ENCODE data around the gene PEX16. TPM values are rescaled to one million over a fixed set of nuclear protein-coding genes. Genes with fewer than 3 reads are reported as not detected.
"Not testable (repeated sequence)": the region's sequence is repeated elsewhere in the genome, so short reads cannot be mapped to it uniquely, and the experiment has no call there.

Gene PEX16
- total RNA-seq, 4 donors from 2014 or later = 28.5 to 41.2 (median 29.5) TPM

GRCh38 chr11:45906096-45906682 lies 11.5 kb downstream of the PEX16 start:
- no peak for DNase-seq
- peaks cover 6 to 15% of the 10 kb centered on the region in 2 donors for H3K36me3 ChIP-seq
- no peak overlapping the region for H3K27ac ChIP-seq
- no peaks in the 10 kb centered on the region for H3K27me3 ChIP-seq
- no peaks in the 10 kb centered on the region for H3K9me3 ChIP-seq
- H3K4me1 ChIP-seq = peaks cover under 1 to 2% of the 10 kb centered on the region in 2 donors
- 74 to 82% methylated on average over 14 to 17 of the region's 19 CpGs for WGBS, 2 donors
- H3K4me3 ChIP-seq (replicated peaks in 1 of 3) = no peak overlapping the region
- intact Hi-C loops (cut with DNase I) = no loop called here
- no peak for TF ChIP-seq CTCF (IDR thresholded peaks at IDR 0.05)
- no peak for TF ChIP-seq POLR2A (IDR thresholded peaks at IDR 0.05)

- not testable (repeated sequence) for H3K36me3 ChIP-seq
Observed at GRCh38 chr11:45905576-45905975, 12.1 kb downstream of the PEX16 start.

GRCh38 chr11:45905095-45905494 lies 12.6 kb downstream of the PEX16 start:
- DNase-seq = no peak
- Histone ChIP-seq H3K4me1 (peaks cover 10 to 11% of the 10 kb centered on the region in 2 donors), H3K27me3 (no peaks in the 10 kb centered on the region), H3K27ac (no peak overlapping the region), H3K4me3 (replicated peaks in 1 of 3) (no peak overlapping the region), H3K36me3 (peaks cover 6% of the 10 kb centered on the region in 2 donors), H3K9me3 (no peaks in the 10 kb centered on the region)
- TF ChIP-seq POLR2A (IDR thresholded peaks at IDR 0.05) (no peak), CTCF (IDR thresholded peaks at IDR 0.05) (no peak)
- WGBS, 2 donors = 91 to 98% methylated on average over 11 to 14 of the region's 19 CpGs
- intact Hi-C loops (cut with DNase I) = no loop called here

More at GRCh38 chr11:45905576-45905975, 12.1 kb downstream of the PEX16 start:
- H3K4me3 ChIP-seq (replicated peaks in 1 of 3); H3K4me1 ChIP-seq; DNase-seq; intact Hi-C loops (cut with DNase I); H3K27ac ChIP-seq; H3K9me3 ChIP-seq; H3K27me3 ChIP-seq: not testable (repeated sequence)
- 76 to 80% methylated on average over 1 to 3 of the region's 6 CpGs for WGBS, 2 donors

- no peak overlapping the region for H3K4me3 ChIP-seq (replicated peaks in 1 of 3)
- peaks cover 13% of the 10 kb centered on the region in 2 donors for H3K4me1 ChIP-seq
- intact Hi-C loops (cut with DNase I) = no loop called here
- H3K36me3 ChIP-seq = peaks cover 0 to under 1% of the 10 kb centered on the region in 2 donors
- H3K27me3 ChIP-seq = no peaks in the 10 kb centered on the region
- TF ChIP-seq POLR2A (IDR thresholded peaks at IDR 0.05) (no peak), CTCF (IDR thresholded peaks at IDR 0.05) (no peak)
- no peak for DNase-seq
- H3K27ac ChIP-seq = no peak overlapping the region
- H3K9me3 ChIP-seq = no peaks in the 10 kb centered on the region
- WGBS, 2 donors = 86 to 88% methylated on average over 14 to 15 of the region's 15 CpGs
Observed at GRCh38 chr11:45904309-45904915, 13.3 kb downstream of the PEX16 start.

GRCh38 chr11:45902452-45903380 lies 15.0 kb downstream of the PEX16 start:
- H3K27me3 ChIP-seq = no peaks in the 10 kb centered on the region
- intact Hi-C loops (cut with DNase I) = no loop called here
- H3K9me3 ChIP-seq = no peaks in the 10 kb centered on the region
- H3K4me3 ChIP-seq (replicated peaks in 1 of 3) = no peak overlapping the region
- TF ChIP-seq CTCF (IDR thresholded peaks at IDR 0.05) (no peak), POLR2A (IDR thresholded peaks at IDR 0.05) (no peak)
- DNase-seq = no peak
- no peaks in the 10 kb centered on the region for H3K36me3 ChIP-seq
- WGBS, 2 donors = 93 to 95% methylated on average over 21 to 52 of the region's 56 CpGs
- H3K27ac ChIP-seq = no peak overlapping the region
- peaks cover 17 to 20% of the 10 kb centered on the region in 2 donors for H3K4me1 ChIP-seq
